Thyroid gland (tissue), 4 donors: ENCODE measurements around the gene DRD3.

Experiments
- POLR2A ChIP-seq, 2 donors: fragments of 450-650 bp; IDR thresholded peaks; one replicate each; pipeline ENCODE4 v1.6.1; 2017; ENCODE audit warnings: antibody characterized with exemption in 2 of 2, mild to moderate bottlenecking in 2 of 2, moderate library complexity in 1 of 2
- TF ChIP-seq, protein P1 (sequence below), 6 experiments: fragments of 200-600 bp in 3 of 6; fragments of 450-650 bp in 3 of 6; sonication (generic) in 3 of 6; IDR thresholded peaks; one replicate each; pipeline ENCODE4 v1.5.1; 2016 to 2019; ENCODE audit warnings: antibody characterized with exemption in 6 of 6, mild to moderate bottlenecking in 2 of 6, inconsistent platforms in 1 of 6, moderate library complexity in 1 of 6

DNA sequence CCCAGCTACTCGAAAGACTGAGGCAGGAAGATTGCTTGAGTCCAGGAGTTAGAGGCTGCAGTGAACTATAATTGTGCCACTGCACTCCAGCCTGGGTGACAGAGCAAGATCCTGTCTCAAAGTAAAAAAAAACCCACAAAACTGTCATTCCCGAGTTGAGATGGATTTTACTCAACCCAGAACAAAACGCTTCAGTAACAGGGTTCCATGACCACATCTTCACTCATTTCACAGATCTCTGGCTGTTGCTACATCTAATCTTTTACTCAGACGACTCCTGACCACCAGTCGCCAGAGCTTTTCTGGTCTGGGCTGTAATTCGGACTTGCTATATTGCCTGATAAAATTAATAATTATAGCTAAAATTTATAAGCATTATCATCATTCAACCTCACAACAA lies 2.4 kb downstream of the DRD3 start:
- TF ChIP-seq, protein P1, sequence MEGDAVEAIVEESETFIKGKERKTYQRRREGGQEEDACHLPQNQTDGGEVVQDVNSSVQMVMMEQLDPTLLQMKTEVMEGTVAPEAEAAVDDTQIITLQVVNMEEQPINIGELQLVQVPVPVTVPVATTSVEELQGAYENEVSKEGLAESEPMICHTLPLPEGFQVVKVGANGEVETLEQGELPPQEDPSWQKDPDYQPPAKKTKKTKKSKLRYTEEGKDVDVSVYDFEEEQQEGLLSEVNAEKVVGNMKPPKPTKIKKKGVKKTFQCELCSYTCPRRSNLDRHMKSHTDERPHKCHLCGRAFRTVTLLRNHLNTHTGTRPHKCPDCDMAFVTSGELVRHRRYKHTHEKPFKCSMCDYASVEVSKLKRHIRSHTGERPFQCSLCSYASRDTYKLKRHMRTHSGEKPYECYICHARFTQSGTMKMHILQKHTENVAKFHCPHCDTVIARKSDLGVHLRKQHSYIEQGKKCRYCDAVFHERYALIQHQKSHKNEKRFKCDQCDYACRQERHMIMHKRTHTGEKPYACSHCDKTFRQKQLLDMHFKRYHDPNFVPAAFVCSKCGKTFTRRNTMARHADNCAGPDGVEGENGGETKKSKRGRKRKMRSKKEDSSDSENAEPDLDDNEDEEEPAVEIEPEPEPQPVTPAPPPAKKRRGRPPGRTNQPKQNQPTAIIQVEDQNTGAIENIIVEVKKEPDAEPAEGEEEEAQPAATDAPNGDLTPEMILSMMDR (IDR thresholded peaks at IDR 0.05) = no peak
- TF ChIP-seq POLR2A (IDR thresholded peaks at IDR 0.05) = no peak
